IMR-90 (cell line): Measurements from ENCODE around the gene DVL1. TPM values are rescaled to one million over a fixed set of nuclear protein-coding genes. Genes with fewer than 3 reads are reported as not detected.
"Not testable (repeated sequence)": the region's sequence is repeated elsewhere in the genome, so short reads cannot be mapped to it uniquely, and the experiment has no call there.

Source experiments
- ATAC-seq: fragments of 200-7000 bp; cut with Tn5 transposase; 2 replicates; pipeline ENCODE4 v1.9.1; 2020; ENCODE audit warnings: low read depth, mild to moderate bottlenecking, moderate library complexity
- BruUV-seq: library from RNA; stranded (reverse); fragments of 400-500 nt; replicated peaks from 2 replicates; lab custom pipeline; 2021; lab: Mats Ljungman, UMichigan
- CTCF ChIA-PET: fragments of 300-600 bp; formaldehyde crosslinking; extraction: SDS; loops from one replicate; lab custom pipeline; 2021; ENCODE audit warnings: antibody characterized with exemption; lab: Yijun Ruan, JAX
- POLR2A ChIA-PET: fragments of 300-600 bp; sonication (Branson Sonifier 250); formaldehyde crosslinking; loops from one replicate; lab custom pipeline; 2022; ENCODE audit warnings: antibody characterized with exemption; ENCODE audit not compliant: unreplicated experiment; lab: Charles Lee
- DNase-seq: peaks from one replicate; pipeline ENCODE4 v3.0.0; 2013
- H2AFZ ChIP-seq: replicated peaks from 2 replicates; pipeline ENCODE3; 2013; ENCODE audit warnings: low read length, mild to moderate bottlenecking; ENCODE audit not compliant: poor library complexity
- H2AK5ac ChIP-seq: 2 replicates; pipeline ENCODE4 v1.6.1; 2013; ENCODE audit warnings: low read depth, low read length, inconsistent platforms
- H2AK9ac ChIP-seq: replicated peaks from 2 replicates; pipeline ENCODE3; 2013; ENCODE audit warnings: mild to moderate bottlenecking, low read depth, low read length, moderate library complexity; ENCODE audit not compliant: poor library complexity
- H2BK120ac ChIP-seq: 2 replicates; pipeline ENCODE4 v1.6.1; 2013; ENCODE audit warnings: low read depth, low read length, inconsistent platforms
- H2BK15ac ChIP-seq: 3 replicates; pipeline ENCODE4 v1.6.1; 2013; ENCODE audit warnings: low read depth, low read length, inconsistent platforms
- H2BK20ac ChIP-seq: 2 replicates; pipeline ENCODE4 v1.6.1; 2013; ENCODE audit warnings: low read depth, mild to moderate bottlenecking, inconsistent platforms, low read length, moderate library complexity
- H2BK5ac ChIP-seq: 2 replicates; pipeline ENCODE4 v1.6.1; 2013; ENCODE audit warnings: mild to moderate bottlenecking, low read depth, low read length, inconsistent platforms; ENCODE audit not compliant: poor library complexity, severe bottlenecking
- H3K14ac ChIP-seq: replicated peaks from 2 replicates; pipeline ENCODE4 v1.6.1; 2013; ENCODE audit warnings: low read depth, low read length, inconsistent platforms
- H3K18ac ChIP-seq: 2 replicates; pipeline ENCODE4 v1.6.1; 2013; ENCODE audit warnings: low read depth, low read length, control low read depth
- H3K23ac ChIP-seq: 2 replicates; pipeline ENCODE4 v1.6.1; 2013; ENCODE audit warnings: low read depth, low read length, inconsistent platforms
- H3K27ac ChIP-seq: 2 replicates; pipeline ENCODE4 v1.5.1; 2013; ENCODE audit warnings: mild to moderate bottlenecking, control low read depth, low read length; ENCODE audit not compliant: insufficient read depth
- H3K27me3 ChIP-seq: 2 replicates; pipeline ENCODE4 v1.6.1; 2013; ENCODE audit warnings: low read length; ENCODE audit not compliant: control insufficient read depth, insufficient read depth
- H3K36me3 ChIP-seq: 2 replicates; pipeline ENCODE4 v1.6.1; 2013; ENCODE audit warnings: low read length, mixed read lengths; ENCODE audit not compliant: control insufficient read depth, insufficient read depth
- H3K4ac ChIP-seq: 2 replicates; pipeline ENCODE4 v1.6.1; 2013; ENCODE audit warnings: low read depth, low read length, inconsistent platforms
- H3K4me1 ChIP-seq: 2 replicates; pipeline ENCODE4 v1.6.1; 2013; ENCODE audit warnings: low read length, mixed read lengths; ENCODE audit not compliant: control insufficient read depth, insufficient read depth
- H3K4me2 ChIP-seq: 2 replicates; pipeline ENCODE4 v1.6.1; 2013; ENCODE audit warnings: low read depth, mild to moderate bottlenecking, control low read depth, low read length, moderate library complexity
- H3K4me3 ChIP-seq: 2 replicates; pipeline ENCODE4 v1.5.1; 2013; ENCODE audit warnings: low read depth, mild to moderate bottlenecking, control low read depth, low read length, moderate library complexity; ENCODE audit not compliant: insufficient read depth
- H3K56ac ChIP-seq: 2 replicates; pipeline ENCODE4 v1.6.1; 2013; ENCODE audit warnings: low read length, inconsistent platforms; ENCODE audit not compliant: insufficient read depth; ENCODE audit errors: extremely low read depth
- H3K79me1 ChIP-seq, 2 experiments: 2 replicates each; pipeline ENCODE4 v1.6.1; 2013; ENCODE audit warnings: low read length in 2 of 2, inconsistent platforms in 1 of 2, low read depth in 1 of 2
- H3K9ac ChIP-seq: 2 replicates; pipeline ENCODE4 v1.6.1; 2013; ENCODE audit warnings: low read depth, low read length, control low read depth
- H3K9me1 ChIP-seq: 2 replicates; pipeline ENCODE4 v1.6.1; 2013; ENCODE audit warnings: low read length, inconsistent platforms; ENCODE audit not compliant: insufficient read depth
- H3K9me3 ChIP-seq: 2 replicates; pipeline ENCODE4 v1.6.1; 2013; ENCODE audit warnings: low read length; ENCODE audit not compliant: control insufficient read depth, insufficient read depth
- H4K20me1 ChIP-seq: 2 replicates; pipeline ENCODE4 v1.6.1; 2013; ENCODE audit warnings: low read length, inconsistent platforms; ENCODE audit not compliant: insufficient read depth
- H4K5ac ChIP-seq: 2 replicates; pipeline ENCODE4 v1.6.1; 2013; ENCODE audit warnings: mild to moderate bottlenecking, low read depth, low read length, control low read depth
- H4K8ac ChIP-seq, 2 experiments: 2 replicates each; pipeline ENCODE4 v1.6.1; 2013; ENCODE audit warnings: low read depth in 2 of 2, low read length in 2 of 2, control low read depth in 1 of 2, inconsistent platforms in 1 of 2
- H4K91ac ChIP-seq: 2 replicates; pipeline ENCODE4 v1.6.1; 2013; ENCODE audit warnings: low read depth, low read length, inconsistent platforms; ENCODE audit not compliant: insufficient read depth
- WGBS, 2 experiments: methylation state at CpG; one replicate each; pipeline versions ENCODE4 v1.1.5 to v1.1.7; 2013; ENCODE audit warnings: missing lambda C conversion rate in 2 of 2; ENCODE audit not compliant: insufficient read length in 1 of 2; ENCODE audit errors: extremely low coverage in 2 of 2; 5-methylcytosine and 5-hydroxymethylcytosine counted together
- dilution Hi-C: fragments of 300-500 bp; cut with HindIII; formaldehyde crosslinking; loops from one replicate; pipeline ENCODE4 v1.14.3; 2018; ENCODE audit warnings: low sequenced_read_pairs; ENCODE audit not compliant: unreplicated experiment
- in situ Hi-C: fragments of 300-500 bp; cut with MboI; formaldehyde crosslinking; loops from 3 replicates; pipeline ENCODE4 v1.14.3; 2019; ENCODE audit warnings: low sequenced_read_pairs, inconsistent platforms, mixed read lengths
- intact Hi-C: fragments of 100-400 bp; cut with micrococcal nuclease; formaldehyde crosslinking; loops from 2 replicates; pipeline ENCODE4 v1.10.0; 2022
- polyA plus RNA-seq, 3 experiments: library from polyadenylated mRNA; depleted of rRNA; stranded (reverse); fragments of >200 nt; gene quantifications; 2 replicates each; pipeline ENCODE4 v1.2.3, GENCODE V29; 2012; ENCODE audit warnings: low replicate concordance in 1 of 3
- total RNA-seq: library from RNA; depleted of rRNA; stranded (reverse); fragments of >200 nt; gene quantifications from 2 replicates; pipeline ENCODE4 v1.2.3, GENCODE V29; 2012

Gene DVL1
- total and polyA plus RNA-seq, 2 of the 4 experiments (the other 2 are of a cell fraction), result 27.2 to 35.9 TPM

DNA sequence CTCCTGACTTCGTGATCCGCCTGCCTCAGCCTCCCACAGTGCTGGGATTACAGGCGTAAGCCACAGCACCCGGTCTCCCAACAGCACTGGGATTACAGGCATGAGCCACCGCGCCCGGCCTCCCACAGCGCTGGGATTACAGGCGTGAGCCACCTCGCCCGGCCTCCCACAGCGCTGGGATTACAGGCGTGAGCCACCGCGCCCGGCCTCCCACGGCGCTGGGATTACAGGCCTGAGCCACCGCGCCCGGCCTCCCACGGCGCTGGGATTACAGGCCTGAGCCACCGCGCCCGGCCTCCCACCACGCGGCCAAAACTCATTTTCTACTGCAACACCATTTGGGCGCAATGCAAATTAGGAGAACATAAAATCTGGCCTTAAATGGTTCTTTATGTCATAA lies 36.1 kb upstream of the DVL1 start:
- H2BK15ac ChIP-seq, H3K4ac ChIP-seq, H3K9me3 ChIP-seq, H3K27ac ChIP-seq, BruUV-seq, POLR2A ChIA-PET, H2AK9ac ChIP-seq, H2BK120ac ChIP-seq, H3K9ac ChIP-seq, H3K27me3 ChIP-seq, H2AFZ ChIP-seq, CTCF ChIA-PET, H2BK20ac ChIP-seq, H4K5ac ChIP-seq, H2BK5ac ChIP-seq, intact Hi-C loops, H3K56ac ChIP-seq, dilution Hi-C loops, H2AK5ac ChIP-seq, H3K14ac ChIP-seq, H3K4me1 ChIP-seq, ATAC-seq, DNase-seq, H4K91ac ChIP-seq, H3K9me1 ChIP-seq, H3K4me3 ChIP-seq, H4K8ac ChIP-seq, H3K4me2 ChIP-seq, H3K18ac ChIP-seq, H3K23ac ChIP-seq, in situ Hi-C loops: not testable (repeated sequence)
- Histone ChIP-seq H3K79me1 (peaks cover 14 to 40% of the 10 kb centered on the region in 2 experiments; a peak in 3 of 4 replicates), H4K20me1 (peaks cover 13% of the 10 kb centered on the region), H3K36me3 (peaks cover 52% of the 10 kb centered on the region)
- WGBS, 2 experiments, result 95% methylated on average over 16 of the region's 29 CpGs; no CpG with 5 or more reads in 1 of the 2 experiments
